Measurements from ENCODE around the gene EP400.
"Not testable (repeated sequence)": the region's sequence is repeated elsewhere in the genome, so short reads cannot be mapped to it uniquely, and the experiment has no call there.

The EP400 gene

GRCh38 chr12:132102297-132102696 is 152.6 kb downstream of the EP400 start:
- no peak for DNase-seq

- not testable (repeated sequence) for DNase-seq
These were observed 153.3 kb downstream of the EP400 start for GRCh38 chr12:132103072-132103471.

GRCh38 chr12:132103542-132104308 is 154.0 kb downstream of the EP400 start:
- no peak for DNase-seq

- DNase-seq = no peak
These were observed 155.7 kb downstream of the EP400 start for GRCh38 chr12:132105467-132105866.

- DNase-seq = no peak
These were observed 157.2 kb downstream of the EP400 start for GRCh38 chr12:132106921-132107320.

- no peak for DNase-seq
These were observed 158.6 kb downstream of the EP400 start for GRCh38 chr12:132108211-132108832.

GRCh38 chr12:132109741-132110140 is 160.0 kb downstream of the EP400 start:
- DNase-seq = no peak

- DNase-seq = no peak
These were observed 160.9 kb downstream of the EP400 start for GRCh38 chr12:132110677-132111076.

- no peak for DNase-seq
These were observed 162.0 kb downstream of the EP400 start for GRCh38 chr12:132111654-132112304.

- no peak for DNase-seq
These were observed 164.9 kb downstream of the EP400 start for GRCh38 chr12:132114667-132115066.

GRCh38 chr12:132115500-132115899 is 165.8 kb downstream of the EP400 start:
- no peak for DNase-seq

- DNase-seq = no peak
These were observed 167.2 kb downstream of the EP400 start for GRCh38 chr12:132116709-132117557.

- DNase-seq = no peak
These were observed 167.8 kb downstream of the EP400 start for GRCh38 chr12:132117558-132117875.

GRCh38 chr12:132118876-132119275 is 169.1 kb downstream of the EP400 start:
- DNase-seq = no peak

- DNase-seq = no peak
These were observed 171.5 kb downstream of the EP400 start for GRCh38 chr12:132121283-132121682.

- no peak for DNase-seq
These were observed 174.4 kb downstream of the EP400 start for GRCh38 chr12:132123970-132124765.

- DNase-seq = no peak
These were observed 175.2 kb downstream of the EP400 start for GRCh38 chr12:132124766-132125425.

- no peak for DNase-seq
These were observed 176.0 kb downstream of the EP400 start for GRCh38 chr12:132125736-132126135.

- no peak for DNase-seq
These were observed 177.3 kb downstream of the EP400 start for GRCh38 chr12:132127041-132127440.

- DNase-seq = no peak
These were observed 179.3 kb downstream of the EP400 start for GRCh38 chr12:132129007-132129406.

- no peak for DNase-seq
These were observed 180.9 kb downstream of the EP400 start for GRCh38 chr12:132130690-132131089.

All from activated CD8-positive, alpha-beta memory T cell treated with anti-CD3 and anti-CD28 coated beads for 24 hours (primary cell).